Vagina (tissue), 2 donors: Measurements from ENCODE around the gene PKN1. TPM values are rescaled to one million over a fixed set of nuclear protein-coding genes. Genes with fewer than 3 reads are reported as not detected.
A peak's percentile ranks its signal among the peaks of the same experiment; 100 is the strongest.

Experiments used
- DNase-seq, 2 donors: peaks; one replicate each; pipeline ENCODE4 v3.0.0-alpha.2; 2017; ENCODE audit errors: extremely low spot score in 2 of 2
- H3K27ac ChIP-seq: fragments of 200-600 bp; sonication (generic); one replicate; pipeline ENCODE4 v1.5.1; 2019
- H3K27me3 ChIP-seq: fragments of 200-600 bp; sonication (generic); one replicate; pipeline ENCODE4 v1.5.1; 2019
- H3K36me3 ChIP-seq, 2 donors: fragments of 200-600 bp; sonication (generic); one replicate each; pipeline ENCODE4 v1.5.1; 2017 to 2019
- H3K4me1 ChIP-seq: fragments of 200-600 bp; sonication (generic); one replicate; pipeline ENCODE4 v1.5.1; 2019
- H3K4me3 ChIP-seq, 2 donors: fragments of 200-600 bp; sonication (generic); 1 replicate in 1 of 2; 2 replicates in 1 of 2; pipeline ENCODE4 v1.5.1; 2016 to 2019
- H3K9me3 ChIP-seq: fragments of 200-600 bp; sonication (generic); one replicate; pipeline ENCODE4 v1.5.1; 2019
- CTCF ChIP-seq, 3 experiments: fragments of 450-650 bp in 2 of 3; fragments of 200-600 bp in 1 of 3; sonication (generic) in 1 of 3; IDR thresholded peaks; one replicate each; pipeline ENCODE4 v1.5.1; 2017 to 2019; ENCODE audit warnings: antibody characterized with exemption in 3 of 3, mild to moderate bottlenecking in 2 of 3, moderate library complexity in 2 of 3
- POLR2A ChIP-seq, 2 donors: fragments of 450-650 bp; IDR thresholded peaks; one replicate each; pipeline ENCODE4 v1.6.1; 2017; ENCODE audit warnings: antibody characterized with exemption in 2 of 2, mild to moderate bottlenecking in 2 of 2, moderate library complexity in 2 of 2
- POLR2AphosphoS5 ChIP-seq, 2 donors: sonication (generic); formaldehyde crosslinking; IDR thresholded peaks; one replicate each; pipeline ENCODE4 v1.9.0; 2017; ENCODE audit warnings: antibody characterized with exemption in 2 of 2, mild to moderate bottlenecking in 2 of 2, low read depth in 1 of 2; ENCODE audit not compliant: insufficient read depth in 1 of 2
- intact Hi-C: fragments of 100-400 bp; cut with DNase I; formaldehyde crosslinking; loops from one replicate; pipeline ENCODE4 v1.15.1; 2023
- total RNA-seq: library from RNA; depleted of rRNA; stranded (reverse); fragments of >200 nt; gene quantifications from one replicate; pipeline ENCODE4 v1.2.3, GENCODE V29; 2016

The PKN1 gene
- total RNA-seq, 1 donor from 2014 or later, result 72.7 TPM

- Histone ChIP-seq H3K27ac (no peak overlapping the region), H3K4me3 (no peak overlapping the region), H3K36me3 (no peaks in the 10 kb centered on the region), H3K4me1 (no peaks in the 10 kb centered on the region), H3K9me3 (no peaks in the 10 kb centered on the region), H3K27me3 (no peaks in the 10 kb centered on the region)
- TF ChIP-seq POLR2A (IDR thresholded peaks at IDR 0.05) (no peak), CTCF (IDR thresholded peaks at IDR 0.05) (no peak), POLR2AphosphoS5 (IDR thresholded peaks at IDR 0.05; ENCODE audit: insufficient read depth in 1 of 2, low read depth in 1 of 2) (no peak)
- intact Hi-C loops, result no loop called here
- no peak for DNase-seq
Measured at GRCh38 chr19:14425696-14426138, 7.4 kb upstream of the PKN1 start.

- H3K27me3 ChIP-seq, result no peaks in the 10 kb centered on the region
- H3K4me1 ChIP-seq, result peaks cover 7% of the 10 kb centered on the region
- H3K9me3 ChIP-seq, result no peaks in the 10 kb centered on the region
- no peaks in the 10 kb centered on the region for H3K36me3 ChIP-seq
- TF ChIP-seq POLR2A (IDR thresholded peaks at IDR 0.05) (no peak), CTCF (IDR thresholded peaks at IDR 0.05) (no peak), POLR2AphosphoS5 (IDR thresholded peaks at IDR 0.05; ENCODE audit: insufficient read depth in 1 of 2, low read depth in 1 of 2) (no peak)
- no peak overlapping the region for H3K4me3 ChIP-seq
- H3K27ac ChIP-seq, result no peak overlapping the region
- DNase-seq, result no peak
- intact Hi-C loops, result no loop called here
Measured at GRCh38 chr19:14427461-14427860, 5.6 kb upstream of the PKN1 start.

- no peak for TF ChIP-seq CTCF (IDR thresholded peaks at IDR 0.05)
- no peak for TF ChIP-seq POLR2AphosphoS5 (IDR thresholded peaks at IDR 0.05; ENCODE audit: insufficient read depth in 1 of 2, low read depth in 1 of 2)
- TF ChIP-seq POLR2A (IDR thresholded peaks at IDR 0.05), result no peak
- Histone ChIP-seq H3K36me3 (no peaks in the 10 kb centered on the region), H3K4me3 (no peak overlapping the region), H3K9me3 (no peaks in the 10 kb centered on the region), H3K4me1 (peaks cover 16% of the 10 kb centered on the region), H3K27ac (no peak overlapping the region), H3K27me3 (no peaks in the 10 kb centered on the region)
- no peak for DNase-seq
- intact Hi-C loops, result no loop called here
Measured at GRCh38 chr19:14428882-14429416, 4.2 kb upstream of the PKN1 start.

- no peak for TF ChIP-seq POLR2AphosphoS5 (IDR thresholded peaks at IDR 0.05; ENCODE audit: insufficient read depth in 1 of 2, low read depth in 1 of 2)
- TF ChIP-seq CTCF (IDR thresholded peaks at IDR 0.05), result no peak
- TF ChIP-seq POLR2A (IDR thresholded peaks at IDR 0.05), result no peak
- no peak for DNase-seq
- H3K27me3 ChIP-seq, result no peaks in the 10 kb centered on the region
- intact Hi-C loops, result no loop called here
- no peak overlapping the region for H3K4me3 ChIP-seq
- no peaks in the 10 kb centered on the region for H3K9me3 ChIP-seq
- peaks cover 32% of the 10 kb centered on the region for H3K4me1 ChIP-seq
- no peaks in the 10 kb centered on the region for H3K36me3 ChIP-seq
- H3K27ac ChIP-seq, result no peak overlapping the region
Measured at GRCh38 chr19:14430712-14431111, 2.4 kb upstream of the PKN1 start.

GRCh38 chr19:14433554-14434501 lies 722 bp downstream of the PKN1 start:
- no peaks in the 10 kb centered on the region for H3K36me3 ChIP-seq
- H3K27ac ChIP-seq, result peak overlapping the region; percentile 91
- no peaks in the 10 kb centered on the region for H3K9me3 ChIP-seq
- peaks cover 42% of the 10 kb centered on the region for H3K4me1 ChIP-seq
- H3K27me3 ChIP-seq, result no peaks in the 10 kb centered on the region
- H3K4me3 ChIP-seq, result peak overlapping the region; percentile 85 to 96
- no peak for DNase-seq
- intact Hi-C loops, result no loop called here
- no peak for TF ChIP-seq POLR2AphosphoS5 (IDR thresholded peaks at IDR 0.05; ENCODE audit: insufficient read depth in 1 of 2, low read depth in 1 of 2)
- no peak for TF ChIP-seq POLR2A (IDR thresholded peaks at IDR 0.05)
- no peak for TF ChIP-seq CTCF (IDR thresholded peaks at IDR 0.05)
